H1 (cell line): ENCODE measurements around the gene SCRN1. TPM values are rescaled to one million over a fixed set of nuclear protein-coding genes. Genes with fewer than 3 reads are reported as not detected.

ENCODE experiments used
- CTCF ChIA-PET: fragments of 300-600 bp; sonication (Branson Sonifier 250); formaldehyde crosslinking; loops from one replicate; lab custom pipeline; 2021; ENCODE audit not compliant: partially characterized antibody; lab: Charles Lee
- POLR2A ChIA-PET: fragments of 300-600 bp; sonication (Branson Sonifier 250); formaldehyde crosslinking; loops from one replicate; lab custom pipeline; 2021; ENCODE audit warnings: inconsistent platforms; ENCODE audit not compliant: partially characterized antibody; lab: Charles Lee
- DNase-seq, 2 experiments: peaks; one replicate each; pipeline versions ENCODE4 v3.0.0 to v3.0.0-alpha.2; 2010 to 2022; ENCODE audit warnings: low spot score in 2 of 2, low read depth in 1 of 2, mixed read lengths in 1 of 2
- FAIRE-seq: peaks from 2 replicates; lab custom pipeline; 2011; peaks lifted over from hg19 to GRCh38; lab: Jason Lieb, UNC
- H2AFZ ChIP-seq: 2 replicates; pipeline ENCODE4 v1.8.1; 2012; ENCODE audit warnings: low read length, inconsistent platforms
- H2AK5ac ChIP-seq: 2 replicates; pipeline ENCODE4 v1.6.1; 2013; ENCODE audit warnings: low read depth, low read length
- H2BK120ac ChIP-seq: replicated peaks from 2 replicates; pipeline ENCODE3; 2013; ENCODE audit warnings: low read depth, low read length, inconsistent platforms
- H2BK12ac ChIP-seq: 2 replicates; pipeline ENCODE4 v1.6.1; 2013; ENCODE audit warnings: low read depth, low read length
- H2BK15ac ChIP-seq: 2 replicates; pipeline ENCODE4 v1.6.1; 2013; ENCODE audit warnings: low read length
- H2BK20ac ChIP-seq: 2 replicates; pipeline ENCODE4 v1.6.1; 2013; ENCODE audit warnings: low read length
- H2BK5ac ChIP-seq: 2 replicates; pipeline ENCODE4 v1.6.1; 2013; ENCODE audit warnings: low read depth, low read length
- H3K14ac ChIP-seq: 2 replicates; pipeline ENCODE4 v1.6.1; 2013; ENCODE audit warnings: inconsistent platforms; ENCODE audit not compliant: insufficient read length
- H3K18ac ChIP-seq: 2 replicates; pipeline ENCODE4 v1.6.1; 2013; ENCODE audit warnings: low read length; ENCODE audit errors: extremely low read depth
- H3K23ac ChIP-seq: 2 replicates; pipeline ENCODE4 v1.6.1; 2013; ENCODE audit warnings: inconsistent platforms; ENCODE audit not compliant: insufficient read length
- H3K23me2 ChIP-seq: 2 replicates; pipeline ENCODE4 v1.6.1; 2013; ENCODE audit warnings: low read depth, low read length
- H3K27ac ChIP-seq: 2 replicates; pipeline ENCODE4 v1.6.1; 2011; ENCODE audit warnings: low read depth, low read length, inconsistent platforms
- H3K27me3 ChIP-seq, 4 experiments: replicated peaks in 1 of 4; 1 replicate in 1 of 4; 2 replicates in 3 of 4; pipeline versions ENCODE4 v1.6.1 to v1.8.1; 2011 to 2013; ENCODE audit warnings: low read length in 3 of 4, mild to moderate bottlenecking in 3 of 4, inconsistent platforms in 2 of 4, mixed read lengths in 2 of 4, moderate library complexity in 1 of 4; ENCODE audit not compliant: control insufficient read depth in 3 of 4, insufficient read depth in 3 of 4; ENCODE audit errors: extremely low read depth in 1 of 4
- H3K36me3 ChIP-seq, 4 experiments: 2 replicates each; pipeline versions ENCODE4 v1.6.1 to v1.8.1; 2011 to 2013; ENCODE audit warnings: mild to moderate bottlenecking in 4 of 4, low read length in 3 of 4, moderate library complexity in 2 of 4, control low read depth in 1 of 4, inconsistent platforms in 1 of 4; ENCODE audit not compliant: insufficient read depth in 4 of 4, control insufficient read depth in 2 of 4
- H3K4ac ChIP-seq: replicated peaks from 2 replicates; pipeline ENCODE3; 2013; ENCODE audit warnings: low read length, low read depth, mixed read lengths, inconsistent platforms; ENCODE audit not compliant: insufficient read length
- H3K4me1 ChIP-seq, 4 experiments: replicated peaks in 1 of 4; 1 replicate in 1 of 4; 2 replicates in 3 of 4; pipeline versions ENCODE4 v1.6.1 to v1.8.1; 2011 to 2013; ENCODE audit warnings: low read length in 3 of 4, inconsistent platforms in 2 of 4, mixed read lengths in 1 of 4; ENCODE audit not compliant: insufficient read depth in 4 of 4, control insufficient read depth in 3 of 4
- H3K4me2 ChIP-seq, 2 experiments: 2 replicates each; pipeline versions ENCODE4 v1.6.1 to v1.8.1; 2011 to 2013; ENCODE audit warnings: low read depth in 2 of 2, low read length in 2 of 2, control low read depth in 1 of 2, inconsistent platforms in 1 of 2, mild to moderate bottlenecking in 1 of 2; ENCODE audit not compliant: insufficient read depth in 1 of 2
- H3K4me3 ChIP-seq, 4 experiments: fragments of 200-600, 300-600 bp in 1 of 4; sonication (generic), shearing (Covaris generic), sonication (Bioruptor Twin) in 1 of 4; 2 replicates each; pipeline versions ENCODE4 v1.5.1 to v1.8.1; 2011 to 2016; ENCODE audit warnings: low read length in 4 of 4, low read depth in 3 of 4, control low read depth in 2 of 4, inconsistent platforms in 2 of 4, mild to moderate bottlenecking in 2 of 4, mixed read lengths in 1 of 4, moderate library complexity in 1 of 4; ENCODE audit not compliant: insufficient read depth in 2 of 4; ENCODE audit errors: extremely low read depth in 1 of 4
- H3K56ac ChIP-seq: replicated peaks from 2 replicates; pipeline ENCODE3; 2013; ENCODE audit warnings: low read depth, mild to moderate bottlenecking, mixed read lengths, low read length, inconsistent platforms; ENCODE audit not compliant: insufficient read length
- H3K79me1 ChIP-seq: 2 replicates; pipeline ENCODE4 v1.6.1; 2013; ENCODE audit warnings: low read depth, low read length, control low read depth
- H3K79me2 ChIP-seq, 2 experiments: 2 replicates each; pipeline versions ENCODE4 v1.6.1 to v1.8.1; 2012 to 2013; ENCODE audit warnings: low read length in 2 of 2, mild to moderate bottlenecking in 2 of 2, inconsistent platforms in 1 of 2; ENCODE audit not compliant: insufficient read depth in 2 of 2, control insufficient read depth in 1 of 2
- H3K9ac ChIP-seq, 4 experiments: replicated peaks in 1 of 4; 1 replicate in 1 of 4; 2 replicates in 3 of 4; pipeline versions ENCODE4 v1.6.1 to v1.8.1; 2011 to 2013; ENCODE audit warnings: low read depth in 3 of 4, low read length in 3 of 4, control low read depth in 2 of 4, mild to moderate bottlenecking in 2 of 4, moderate library complexity in 2 of 4, inconsistent platforms in 1 of 4; ENCODE audit errors: extremely low read depth in 1 of 4
- H3K9me3 ChIP-seq, 2 experiments: 2 replicates each; pipeline versions ENCODE4 v1.6.1 to v1.8.1; 2012 to 2013; ENCODE audit warnings: mild to moderate bottlenecking in 2 of 2, moderate library complexity in 2 of 2, control low read depth in 1 of 2, inconsistent platforms in 1 of 2, low read depth in 1 of 2, low read length in 1 of 2, mixed read lengths in 1 of 2; ENCODE audit not compliant: insufficient read depth in 2 of 2
- H4K20me1 ChIP-seq, 2 experiments: replicated peaks in 1 of 2; 2 replicates each; pipeline versions ENCODE3 to v1.8.1; 2011 to 2013; ENCODE audit warnings: inconsistent platforms in 2 of 2, low read length in 2 of 2, mild to moderate bottlenecking in 1 of 2; ENCODE audit not compliant: insufficient read depth in 2 of 2, control insufficient read depth in 1 of 2
- H4K5ac ChIP-seq: 2 replicates; pipeline ENCODE4 v1.6.1; 2013; ENCODE audit warnings: low read length, low read depth, mixed read lengths, inconsistent platforms; ENCODE audit not compliant: insufficient read length
- H4K8ac ChIP-seq: 2 replicates; pipeline ENCODE4 v1.8.0; 2013; ENCODE audit warnings: mild to moderate bottlenecking, moderate library complexity, low read length, inconsistent platforms; ENCODE audit not compliant: insufficient read depth; ENCODE audit errors: extremely low read depth
- H4K91ac ChIP-seq: replicated peaks from 2 replicates; pipeline ENCODE3; 2013; ENCODE audit warnings: low read length, mixed read lengths, inconsistent platforms; ENCODE audit not compliant: insufficient read length
- BACH1 ChIP-seq: IDR thresholded peaks from 2 replicates; pipeline ENCODE4 v1.6.1; 2012; ENCODE audit warnings: low read length, improper control_type of control experiment
- EP300 ChIP-seq, 2 experiments: IDR thresholded peaks; 1 replicate in 1 of 2; 2 replicates in 1 of 2; pipeline ENCODE4 v1.6.1; 2011 to 2012; ENCODE audit warnings: low read depth in 2 of 2, low read length in 2 of 2, mild to moderate bottlenecking in 2 of 2, borderline replicate concordance in 1 of 2, inconsistent platforms in 1 of 2, moderate library complexity in 1 of 2
- GABPA ChIP-seq: IDR thresholded peaks from 2 replicates; pipeline ENCODE4 v1.6.1; 2011; ENCODE audit warnings: mild to moderate bottlenecking, low read length, moderate library complexity, borderline replicate concordance; ENCODE audit not compliant: insufficient read depth
- RBBP5 ChIP-seq: IDR thresholded peaks from 2 replicates; pipeline ENCODE4 v1.7.1; 2012; ENCODE audit warnings: low read depth, mild to moderate bottlenecking, inconsistent platforms, low read length, moderate library complexity, borderline replicate concordance
- RFX5 ChIP-seq: IDR thresholded peaks from 2 replicates; pipeline ENCODE4 v1.6.1; 2011; ENCODE audit warnings: low read depth, low read length, improper control_type of control experiment, borderline replicate concordance
- SP4 ChIP-seq: IDR thresholded peaks from 2 replicates; pipeline ENCODE4 v1.6.1; 2012; ENCODE audit warnings: low read length, inconsistent platforms
- SRF ChIP-seq: IDR thresholded peaks from 2 replicates; pipeline ENCODE4 v1.6.1; 2011; ENCODE audit warnings: mild to moderate bottlenecking, low read depth, low read length, moderate library complexity
- WGBS, 2 experiments: shearing (Covaris generic) in 1 of 2; methylation state at CpG; one replicate each; pipeline versions ENCODE4 v1.1.6 to v1.1.7; 2013 to 2015; ENCODE audit warnings: low lambda C conversion rate in 2 of 2, mixed read lengths in 2 of 2, inconsistent platforms in 1 of 2, low coverage in 1 of 2, missing lambda C conversion rate in 1 of 2; ENCODE audit not compliant: insufficient replicate concordance in 2 of 2, insufficient coverage in 1 of 2, insufficient read length in 1 of 2; ENCODE audit errors: extremely low coverage in 1 of 2, missing lambda C conversion rate in 1 of 2; 5-methylcytosine and 5-hydroxymethylcytosine counted together
- polyA plus RNA-seq, 7 experiments: library from polyadenylated mRNA; depleted of rRNA in 3 of 7; stranded (reverse) in 5 of 7; unstranded in 2 of 7; fragments of >200 nt in 5 of 7; fragments of 200-250 nt in 2 of 7; gene quantifications; 1 replicate in 5 of 7; 2 replicates in 1 of 7; 4 replicates in 1 of 7; pipeline versions ENCODE4 v1.2.1 to v1.2.3, GENCODE V29; 2011 to 2013; ENCODE audit warnings: missing spikeins in 2 of 7, mixed read lengths in 2 of 7
- total RNA-seq: library from RNA; stranded (reverse); fragmentation: NEBNext Ultra II Directional; extraction: Animal tissue kit (Norgen Biotek cat#: 25700); gene quantifications from 2 replicates; pipeline ENCODE4 v1.2.1, GENCODE V29; 2021
- TF ChIP-seq, protein P1 (sequence below), 3 experiments: IDR thresholded peaks; 1 replicate in 2 of 3; 2 replicates in 1 of 3; pipeline versions ENCODE4 v1.5.1 to v1.6.1; 2011; ENCODE audit warnings: low read length in 3 of 3, mild to moderate bottlenecking in 3 of 3, inconsistent platforms in 2 of 3, low read depth in 1 of 3, moderate library complexity in 1 of 3; ENCODE audit not compliant: insufficient read depth in 1 of 3; ENCODE audit errors: control extremely low read depth in 1 of 3

Gene SCRN1
- total and polyA plus RNA-seq, 2 of the 8 experiments (the other 6 are each of a cell fraction or from before 2014, with no cell fraction given) = 36.0 to 75.8 TPM

DNA sequence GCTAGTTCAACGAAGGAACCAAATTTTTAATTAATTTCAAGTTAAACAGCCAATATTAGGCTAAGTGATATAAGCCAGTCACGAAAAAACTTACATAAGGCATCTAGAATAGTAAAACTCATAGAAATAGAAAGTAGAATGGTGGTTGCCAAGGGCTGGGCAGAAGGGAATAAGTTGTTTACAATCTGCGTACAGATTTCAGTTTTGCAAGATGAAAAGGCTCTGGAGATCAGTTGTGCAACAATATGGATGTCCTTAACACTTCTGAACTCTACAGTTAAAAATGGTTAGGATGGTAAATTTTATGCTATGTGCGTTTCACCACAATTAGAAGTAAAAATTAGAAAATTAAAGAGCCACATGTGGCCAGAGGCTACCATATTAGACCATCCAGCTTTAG, 13.3 kb downstream of the SCRN1 start:
- TF ChIP-seq, protein P1, sequence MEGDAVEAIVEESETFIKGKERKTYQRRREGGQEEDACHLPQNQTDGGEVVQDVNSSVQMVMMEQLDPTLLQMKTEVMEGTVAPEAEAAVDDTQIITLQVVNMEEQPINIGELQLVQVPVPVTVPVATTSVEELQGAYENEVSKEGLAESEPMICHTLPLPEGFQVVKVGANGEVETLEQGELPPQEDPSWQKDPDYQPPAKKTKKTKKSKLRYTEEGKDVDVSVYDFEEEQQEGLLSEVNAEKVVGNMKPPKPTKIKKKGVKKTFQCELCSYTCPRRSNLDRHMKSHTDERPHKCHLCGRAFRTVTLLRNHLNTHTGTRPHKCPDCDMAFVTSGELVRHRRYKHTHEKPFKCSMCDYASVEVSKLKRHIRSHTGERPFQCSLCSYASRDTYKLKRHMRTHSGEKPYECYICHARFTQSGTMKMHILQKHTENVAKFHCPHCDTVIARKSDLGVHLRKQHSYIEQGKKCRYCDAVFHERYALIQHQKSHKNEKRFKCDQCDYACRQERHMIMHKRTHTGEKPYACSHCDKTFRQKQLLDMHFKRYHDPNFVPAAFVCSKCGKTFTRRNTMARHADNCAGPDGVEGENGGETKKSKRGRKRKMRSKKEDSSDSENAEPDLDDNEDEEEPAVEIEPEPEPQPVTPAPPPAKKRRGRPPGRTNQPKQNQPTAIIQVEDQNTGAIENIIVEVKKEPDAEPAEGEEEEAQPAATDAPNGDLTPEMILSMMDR (IDR thresholded peaks at IDR 0.05; ENCODE audit: control extremely low read depth in 1 of 3, insufficient read depth in 1 of 3, low read depth in 1 of 3, low read length in 3 of 3) = no peak
- TF ChIP-seq RFX5 = no peak
- no peak for TF ChIP-seq EP300 (IDR thresholded peaks at IDR 0.05; ENCODE audit: borderline replicate concordance in 1 of 2, low read depth in 2 of 2, low read length in 2 of 2)
- no peak for TF ChIP-seq GABPA
- TF ChIP-seq BACH1 = no peak
- no peak for TF ChIP-seq SP4
- no peak for TF ChIP-seq RBBP5
- no peak for TF ChIP-seq SRF
- Histone ChIP-seq H3K4me3 (no peak overlapping the region), H2BK5ac (no peak overlapping the region), H3K4me1 (no peaks in the 10 kb centered on the region), H2AK5ac (no peak overlapping the region), H3K56ac (no peak overlapping the region), H3K4ac (no peak overlapping the region), H3K79me2 (peaks cover 4 to 64% of the 10 kb centered on the region in 2 experiments; a peak in 3 of 4 replicates), H4K8ac (no peak overlapping the region), H3K18ac (no peak overlapping the region), H2BK15ac (no peak overlapping the region), H3K14ac (no peak overlapping the region), H2BK120ac (no peak overlapping the region), H3K27ac (no peak overlapping the region), H4K20me1 (peaks cover 3 to 5% of the 10 kb centered on the region in 2 experiments), H4K5ac (no peak overlapping the region), H2BK20ac (no peak overlapping the region), H3K36me3 (no peaks in the 10 kb centered on the region), H4K91ac (no peak overlapping the region), H3K9me3 (no peaks in the 10 kb centered on the region), H3K23ac (no peak overlapping the region), H3K9ac (no peak overlapping the region), H2BK12ac (no peak overlapping the region), H2AFZ (no peak overlapping the region), H3K4me2 (no peak overlapping the region), H3K27me3 (no peaks in the 10 kb centered on the region), H3K79me1 (peaks cover 5% of the 10 kb centered on the region; the same call in 1 of the 2 replicates), H3K23me2 (no peaks in the 10 kb centered on the region)
- POLR2A ChIA-PET = interaction anchor here (0.8 to 1.2 kb wide), 3 partner anchors 15 to 55 kb away, joined by 3 to 4 read pairs (median 3); no protein-coding TSS in a partner anchor
- no peak for DNase-seq
- 95% methylated on average over 4 of the region's 4 CpGs; no CpG with 5 or more reads in 1 of the 2 experiments for WGBS, 2 experiments
- FAIRE-seq = no peak
- CTCF ChIA-PET = interaction anchor here (1.1 to 4.1 kb wide), 10 partner anchors 12 to 116 kb away, joined by 3 to 29 read pairs (median 6); partner anchors contain the start of gene SCRN1
